ENCODE results near the gene USP34.
"Not testable (repeated sequence)": the region's sequence is repeated elsewhere in the genome, so short reads cannot be mapped to it uniquely, and the experiment has no call there.

The USP34 gene

GRCh38 chr2:61173116-61173515 is 297.8 kb downstream of the USP34 start:
- Mint-ChIP-seq H3K4me1 (peaks cover 12% of the 10 kb centered on the region), H3K27ac (ENCODE audit: low read depth) (no peak overlapping the region), H3K27me3 (no peaks in the 10 kb centered on the region), H3K4me3 (no peak overlapping the region), H3K9me3 (no peaks in the 10 kb centered on the region), H3K36me3 (ENCODE audit: insufficient read depth) (peaks cover 4% of the 10 kb centered on the region)
- ATAC-seq (replicated peaks; ENCODE audit: extremely low read depth, poor library complexity, severe bottlenecking) (no peak), DNase-seq (ENCODE audit: low spot score in 2 of 2) (no peak)

GRCh38 chr2:61172671-61173070 is 298.2 kb downstream of the USP34 start:
- no peak for ATAC-seq (replicated peaks; ENCODE audit: extremely low read depth, poor library complexity, severe bottlenecking)
- Mint-ChIP-seq H3K4me1 (peaks cover 8% of the 10 kb centered on the region), H3K27me3 (no peaks in the 10 kb centered on the region), H3K27ac (ENCODE audit: low read depth) (no peak overlapping the region), H3K4me3 (no peak overlapping the region), H3K9me3 (no peaks in the 10 kb centered on the region), H3K36me3 (ENCODE audit: insufficient read depth) (peaks cover 2% of the 10 kb centered on the region)
- no peak for DNase-seq (ENCODE audit: low spot score in 2 of 2)

- ATAC-seq (replicated peaks; ENCODE audit: extremely low read depth, poor library complexity, severe bottlenecking) (no peak), DNase-seq (ENCODE audit: low spot score in 2 of 2) (no peak)
- Mint-ChIP-seq H3K9me3 (no peaks in the 10 kb centered on the region), H3K36me3 (ENCODE audit: insufficient read depth) (peaks cover 18% of the 10 kb centered on the region), H3K27ac (ENCODE audit: low read depth) (no peak overlapping the region), H3K27me3 (no peaks in the 10 kb centered on the region), H3K4me3 (no peak overlapping the region), H3K4me1 (no peaks in the 10 kb centered on the region)
Observed at GRCh38 chr2:61167579-61167978, 303.3 kb downstream of the USP34 start.

- Mint-ChIP-seq H3K27ac (ENCODE audit: low read depth) (no peak overlapping the region), H3K4me1 (no peaks in the 10 kb centered on the region), H3K4me3 (no peak overlapping the region), H3K36me3 (ENCODE audit: insufficient read depth) (peaks cover 18% of the 10 kb centered on the region), H3K9me3 (no peaks in the 10 kb centered on the region), H3K27me3 (no peaks in the 10 kb centered on the region)
- DNase-seq (ENCODE audit: low spot score in 2 of 2) = no peak
- no peak for ATAC-seq (replicated peaks; ENCODE audit: extremely low read depth, poor library complexity, severe bottlenecking)
Observed at GRCh38 chr2:61165946-61166345, 304.9 kb downstream of the USP34 start.

- DNase-seq (ENCODE audit: low spot score in 2 of 2); H3K4me3 Mint-ChIP-seq; H3K4me1 Mint-ChIP-seq; H3K27me3 Mint-ChIP-seq; ATAC-seq (replicated peaks; ENCODE audit: extremely low read depth, poor library complexity, severe bottlenecking); H3K27ac Mint-ChIP-seq (ENCODE audit: low read depth); H3K9me3 Mint-ChIP-seq: not testable (repeated sequence)
- H3K36me3 Mint-ChIP-seq (ENCODE audit: insufficient read depth) = peaks cover 18% of the 10 kb centered on the region
Observed at GRCh38 chr2:61165082-61165481, 305.8 kb downstream of the USP34 start.

- DNase-seq (ENCODE audit: low spot score in 2 of 2) = no peak
- H3K9me3 Mint-ChIP-seq = no peaks in the 10 kb centered on the region
- H3K27me3 Mint-ChIP-seq = no peaks in the 10 kb centered on the region
- no peak overlapping the region for H3K27ac Mint-ChIP-seq (ENCODE audit: low read depth)
- no peak overlapping the region for H3K4me3 Mint-ChIP-seq
- peaks cover 16% of the 10 kb centered on the region for H3K36me3 Mint-ChIP-seq (ENCODE audit: insufficient read depth)
- no peak for ATAC-seq (replicated peaks; ENCODE audit: extremely low read depth, poor library complexity, severe bottlenecking)
- H3K4me1 Mint-ChIP-seq = no peaks in the 10 kb centered on the region
Observed at GRCh38 chr2:61162721-61163120, 308.2 kb downstream of the USP34 start.

- Mint-ChIP-seq H3K36me3 (ENCODE audit: insufficient read depth) (peaks cover 16% of the 10 kb centered on the region), H3K4me1 (no peaks in the 10 kb centered on the region), H3K4me3 (no peak within 1 kb of the TSS), H3K27me3 (no peaks in the 10 kb centered on the region), H3K27ac (ENCODE audit: low read depth) (no peak within 1 kb of the TSS), H3K9me3 (no peaks in the 10 kb centered on the region)
- ATAC-seq (replicated peaks; ENCODE audit: extremely low read depth, poor library complexity, severe bottlenecking) = no peak
- DNase-seq (ENCODE audit: low spot score in 2 of 2) = no peak
Observed at GRCh38 chr2:61161888-61162287, 309.0 kb downstream of the USP34 start, which contains the start of gene C2orf74. TSS of gene C2orf74 (plus strand) at chr2:61162188. CDS start at chr2:61162515, 327 bp downstream.

GRCh38 chr2:61158356-61158955 is 312.4 kb downstream of the USP34 start:
- Mint-ChIP-seq H3K27me3 (no peaks in the 10 kb centered on the region), H3K4me3 (no peak overlapping the region), H3K4me1 (no peaks in the 10 kb centered on the region), H3K27ac (ENCODE audit: low read depth) (no peak overlapping the region), H3K36me3 (ENCODE audit: insufficient read depth) (peaks cover 3% of the 10 kb centered on the region), H3K9me3 (no peaks in the 10 kb centered on the region)
- DNase-seq (ENCODE audit: low spot score in 2 of 2) = no peak
- ATAC-seq (replicated peaks; ENCODE audit: extremely low read depth, poor library complexity, severe bottlenecking) = no peak

GRCh38 chr2:61157371-61158003 is 313.4 kb downstream of the USP34 start:
- Mint-ChIP-seq H3K9me3 (no peaks in the 10 kb centered on the region), H3K4me1 (no peaks in the 10 kb centered on the region), H3K27me3 (no peaks in the 10 kb centered on the region), H3K36me3 (ENCODE audit: insufficient read depth) (no peaks in the 10 kb centered on the region), H3K27ac (ENCODE audit: low read depth) (no peak overlapping the region), H3K4me3 (no peak overlapping the region)
- no peak for ATAC-seq (replicated peaks; ENCODE audit: extremely low read depth, poor library complexity, severe bottlenecking)
- no peak for DNase-seq (ENCODE audit: low spot score in 2 of 2)

GRCh38 chr2:61151436-61151835 is 319.5 kb downstream of the USP34 start:
- no peaks in the 10 kb centered on the region for H3K4me1 Mint-ChIP-seq
- ATAC-seq (replicated peaks; ENCODE audit: extremely low read depth, poor library complexity, severe bottlenecking) (no peak), DNase-seq (ENCODE audit: low spot score in 2 of 2) (no peak)
- H3K27ac Mint-ChIP-seq (ENCODE audit: low read depth) = no peak overlapping the region
- no peaks in the 10 kb centered on the region for H3K9me3 Mint-ChIP-seq
- H3K27me3 Mint-ChIP-seq = no peaks in the 10 kb centered on the region
- peaks cover 2% of the 10 kb centered on the region for H3K36me3 Mint-ChIP-seq (ENCODE audit: insufficient read depth)
- H3K4me3 Mint-ChIP-seq = no peak overlapping the region

GRCh38 chr2:61149074-61149473 is 321.8 kb downstream of the USP34 start:
- Mint-ChIP-seq H3K4me3 (no peak overlapping the region), H3K27ac (ENCODE audit: low read depth) (no peak overlapping the region), H3K4me1 (peaks cover 6% of the 10 kb centered on the region), H3K27me3 (no peaks in the 10 kb centered on the region), H3K9me3 (no peaks in the 10 kb centered on the region), H3K36me3 (ENCODE audit: insufficient read depth) (peaks cover 6% of the 10 kb centered on the region)
- ATAC-seq (replicated peaks; ENCODE audit: extremely low read depth, poor library complexity, severe bottlenecking) = no peak
- no peak for DNase-seq (ENCODE audit: low spot score in 2 of 2)

- ATAC-seq (replicated peaks; ENCODE audit: extremely low read depth, poor library complexity, severe bottlenecking); H3K9me3 Mint-ChIP-seq; H3K4me1 Mint-ChIP-seq; DNase-seq (ENCODE audit: low spot score in 2 of 2); H3K27ac Mint-ChIP-seq (ENCODE audit: low read depth); H3K4me3 Mint-ChIP-seq; H3K36me3 Mint-ChIP-seq (ENCODE audit: insufficient read depth); H3K27me3 Mint-ChIP-seq: not testable (repeated sequence)
Observed at GRCh38 chr2:61148091-61148490, 322.8 kb downstream of the USP34 start.

GRCh38 chr2:61145990-61146389 is 324.9 kb downstream of the USP34 start:
- peaks cover 6% of the 10 kb centered on the region for H3K4me1 Mint-ChIP-seq
- H3K9me3 Mint-ChIP-seq = no peaks in the 10 kb centered on the region
- H3K27ac Mint-ChIP-seq (ENCODE audit: low read depth) = no peak overlapping the region
- H3K4me3 Mint-ChIP-seq = peak overlapping the region; percentile 29
- no peaks in the 10 kb centered on the region for H3K27me3 Mint-ChIP-seq
- H3K36me3 Mint-ChIP-seq (ENCODE audit: insufficient read depth) = peaks cover 8% of the 10 kb centered on the region
- DNase-seq (ENCODE audit: low spot score in 2 of 2) (no peak), ATAC-seq (replicated peaks; ENCODE audit: extremely low read depth, poor library complexity, severe bottlenecking) (no peak)

All from central memory CD8-positive, alpha-beta T cell (primary cell).